WTC11 (cell line): ENCODE results near the gene ZNF804A. TPM values are rescaled to one million over a fixed set of nuclear protein-coding genes. Genes with fewer than 3 reads are reported as not detected.

Experiments
- ATAC-seq: fragments of 200-7000 bp; cut with Tn5 transposase; 2 replicates; pipeline ENCODE4 v1.10.0; 2021; ENCODE audit warnings: mild to moderate bottlenecking, moderate library complexity
- CTCF ChIA-PET: fragments of 300-600 bp; sonication (Branson Sonifier 250); formaldehyde crosslinking; loops from one replicate; lab custom pipeline; 2021; ENCODE audit warnings: antibody characterized with exemption; lab: Charles Lee
- POLR2A ChIA-PET: fragments of 350-600 bp; sonication (Branson Sonifier 250); formaldehyde crosslinking; loops from one replicate; lab custom pipeline; 2021; ENCODE audit warnings: antibody characterized with exemption; lab: Charles Lee
- DNase-seq: peaks from one replicate; pipeline ENCODE4 v3.0.0; 2021; ENCODE audit warnings: low spot score
- H3K27ac Mint-ChIP-seq: 2 replicates; pipeline ENCODE4 v1.8.0; 2021; ENCODE audit warnings: mixed read lengths
- H3K27me3 Mint-ChIP-seq: 2 replicates; pipeline ENCODE4 v1.8.0; 2021; ENCODE audit warnings: low read depth, mild to moderate bottlenecking, moderate library complexity, mixed read lengths
- H3K36me3 Mint-ChIP-seq: 2 replicates; pipeline ENCODE4 v1.8.0; 2021; ENCODE audit warnings: mixed read lengths
- H3K4me1 Mint-ChIP-seq: 2 replicates; pipeline ENCODE4 v1.8.0; 2022; ENCODE audit warnings: mixed read lengths
- H3K4me3 Mint-ChIP-seq: 2 replicates; pipeline ENCODE4 v1.8.0; 2021; ENCODE audit warnings: mild to moderate bottlenecking, moderate library complexity, mixed read lengths
- H3K9me3 Mint-ChIP-seq: 2 replicates; pipeline ENCODE4 v1.8.0; 2021; ENCODE audit warnings: mixed read lengths
- ARID4B ChIP-seq: sonication (generic); formaldehyde crosslinking; IDR thresholded peaks from 2 replicates; pipeline ENCODE4 v1.8.0; 2023; ENCODE audit warnings: missing genetic modification reagents, mild to moderate bottlenecking, borderline replicate concordance
- CREB1 ChIP-seq: sonication (generic); formaldehyde crosslinking; IDR thresholded peaks from 2 replicates; pipeline ENCODE4 v1.8.0; 2023; ENCODE audit warnings: mild to moderate bottlenecking, missing genetic modification reagents
- ELF4 ChIP-seq: sonication (generic); formaldehyde crosslinking; IDR thresholded peaks from 2 replicates; pipeline ENCODE4 v1.8.1; 2022; ENCODE audit warnings: low read depth, mild to moderate bottlenecking, moderate library complexity, missing genetic modification reagents
- GRHL2 ChIP-seq: fragments of 250-450 bp; sonication (Bioruptor Pico); IDR thresholded peaks from 2 replicates; pipeline ENCODE4 v1.8.0; 2022; ENCODE audit warnings: mild to moderate bottlenecking, moderate library complexity; ENCODE audit not compliant: insufficient replicate concordance, severe bottlenecking
- GTF2I ChIP-seq: fragments of 250-450 bp; sonication (Bioruptor Pico); conservative IDR thresholded peaks from 2 replicates; pipeline ENCODE4 v1.4.0; 2021; ENCODE audit warnings: mild to moderate bottlenecking
- JUN ChIP-seq: sonication (generic); formaldehyde crosslinking; IDR thresholded peaks from 2 replicates; pipeline ENCODE4 v1.8.0; 2023; ENCODE audit warnings: mild to moderate bottlenecking, missing genetic modification reagents
- KAT7 ChIP-seq: sonication (generic); formaldehyde crosslinking; IDR thresholded peaks from 2 replicates; pipeline ENCODE4 v1.8.1; 2023; ENCODE audit warnings: missing genetic modification reagents, mild to moderate bottlenecking, borderline replicate concordance
- OVOL2 ChIP-seq: fragments of 250-450 bp; sonication (Bioruptor Pico); IDR thresholded peaks from 2 replicates; pipeline ENCODE4 v1.9.0; 2021; ENCODE audit warnings: mild to moderate bottlenecking, borderline replicate concordance
- PRDM15 ChIP-seq: sonication (generic); formaldehyde crosslinking; IDR thresholded peaks from 2 replicates; pipeline ENCODE4 v1.8.0; 2022; ENCODE audit warnings: missing genetic modification reagents
- STAT6 ChIP-seq: sonication (generic); formaldehyde crosslinking; conservative IDR thresholded peaks from 2 replicates; pipeline ENCODE4 v1.8.1; 2023; ENCODE audit warnings: mild to moderate bottlenecking, low read depth, missing genetic modification reagents, moderate library complexity
- TCF7 ChIP-seq: sonication (generic); formaldehyde crosslinking; IDR thresholded peaks from 2 replicates; pipeline ENCODE4 v1.8.0; 2022; ENCODE audit warnings: mild to moderate bottlenecking, low read depth, missing genetic modification reagents, moderate library complexity
- USF1 ChIP-seq: sonication (generic); formaldehyde crosslinking; IDR thresholded peaks from 2 replicates; pipeline ENCODE4 v1.8.0; 2022; ENCODE audit warnings: mild to moderate bottlenecking, missing genetic modification reagents
- ZBTB21 ChIP-seq: sonication (generic); formaldehyde crosslinking; IDR thresholded peaks from 2 replicates; pipeline ENCODE4 v1.8.1; 2023; ENCODE audit warnings: mild to moderate bottlenecking, missing genetic modification reagents, borderline replicate concordance
- ZNF219 ChIP-seq: sonication (generic); formaldehyde crosslinking; IDR thresholded peaks from 2 replicates; pipeline ENCODE4 v1.8.0; 2023; ENCODE audit warnings: missing genetic modification reagents, mild to moderate bottlenecking, borderline replicate concordance
- ZNF396 ChIP-seq: fragments of 250-450 bp; sonication (Bioruptor Pico); IDR thresholded peaks from 2 replicates; pipeline ENCODE4 v1.8.0; 2021; ENCODE audit warnings: mild to moderate bottlenecking, moderate library complexity, borderline replicate concordance
- ZNF425 ChIP-seq: fragments of 250-450 bp; sonication (Bioruptor Pico); conservative IDR thresholded peaks from 2 replicates; pipeline ENCODE4 v1.9.0; 2021; ENCODE audit warnings: mild to moderate bottlenecking
- ZNF671 ChIP-seq: fragments of 250-450 bp; sonication (Bioruptor Pico); IDR thresholded peaks from 2 replicates; pipeline ENCODE4 v1.8.0; 2021; ENCODE audit warnings: mild to moderate bottlenecking
- ZSCAN18 ChIP-seq: fragments of 250-450 bp; sonication (Bioruptor Pico); IDR thresholded peaks from 2 replicates; pipeline ENCODE4 v2.1.2; 2022; ENCODE audit warnings: mild to moderate bottlenecking, moderate library complexity
- total RNA-seq: library from RNA; stranded (reverse); gene quantifications from 3 replicates; pipeline ENCODE4 v1.2.3, GENCODE V29; 2021

Gene ZNF804A
- total RNA-seq, 1 experiment from 2014 or later: not detected

GRCh38 chr2:184597571-184597991 lies 748 bp upstream of the ZNF804A start:
- Mint-ChIP-seq H3K4me1 (peaks cover 14% of the 10 kb centered on the region), H3K4me3 (peak overlapping the region; percentile 72), H3K27me3 (peaks cover 54% of the 10 kb centered on the region), H3K36me3 (no peaks in the 10 kb centered on the region; the same call in 1 of the 2 replicates), H3K9me3 (no peaks in the 10 kb centered on the region), H3K27ac (no peak overlapping the region)
- peak; percentile 23 for DNase-seq
- peak; percentile 73 for ATAC-seq
- ChIA-PET POLR2A (no interaction called here), CTCF (no interaction called here)
- no peak for TF ChIP-seq GTF2I (CRISPR knock-in tag)
- no peak for TF ChIP-seq KAT7 (CRISPR knock-in tag)
- TF ChIP-seq ZNF425 (CRISPR knock-in tag): no peak
- no peak for TF ChIP-seq ZSCAN18 (CRISPR knock-in tag)
- no peak for TF ChIP-seq CREB1 (CRISPR knock-in tag)
- no peak for TF ChIP-seq USF1
- TF ChIP-seq OVOL2 (CRISPR knock-in tag): no peak
- no peak for TF ChIP-seq GRHL2 (CRISPR knock-in tag)
- TF ChIP-seq ELF4 (CRISPR knock-in tag): no peak
- TF ChIP-seq ZNF396 (CRISPR knock-in tag): no peak
- no peak for TF ChIP-seq TCF7 (CRISPR knock-in tag)
- TF ChIP-seq ZNF671 (CRISPR knock-in tag): no peak
- TF ChIP-seq STAT6 (CRISPR knock-in tag): no peak
- TF ChIP-seq JUN (CRISPR knock-in tag): no peak
- no peak for TF ChIP-seq ZNF219 (CRISPR knock-in tag)
- no peak for TF ChIP-seq PRDM15 (CRISPR knock-in tag)
- no peak for TF ChIP-seq ARID4B (CRISPR knock-in tag)
- TF ChIP-seq ZBTB21 (CRISPR knock-in tag): no peak
